Glomerular visceral epithelial cell (primary cell): ENCODE data around the gene MARCOL.
"Not testable (repeated sequence)": the region's sequence is repeated elsewhere in the genome, so short reads cannot be mapped to it uniquely, and the experiment has no call there.

Experiments used
- DNase-seq: peaks from one replicate; pipeline ENCODE4 v3.0.0-alpha.2; 2016; ENCODE audit errors: extremely low spot score

The MARCOL gene

GRCh38 chr5:148267962-148268361 is 29.6 kb downstream of the MARCOL start:
- DNase-seq: peak; percentile 41

GRCh38 chr5:148268566-148268965 is 30.2 kb downstream of the MARCOL start, which contains the start of gene SPINK13:
Gene SPINK13 (plus strand): TSS chr5:148268794. CDS start chr5:148270073, 1,279 bp downstream.
- peak; percentile 82 for DNase-seq

- not testable (repeated sequence) for DNase-seq
These were observed 36.8 kb downstream of the MARCOL start for GRCh38 chr5:148275129-148275528.

GRCh38 chr5:148280893-148281292 is 42.6 kb downstream of the MARCOL start:
- peak; percentile 9 for DNase-seq

GRCh38 chr5:148281336-148281735 is 43.0 kb downstream of the MARCOL start:
- DNase-seq: not testable (repeated sequence)

- no peak for DNase-seq
These were observed 52.2 kb downstream of the MARCOL start for GRCh38 chr5:148290271-148291195.
